Kidney capillary endothelial cell (primary cell): ENCODE data around the gene TOM1L1.

Source experiments
- DNase-seq: peaks from one replicate; pipeline ENCODE4 v3.0.0-alpha.2; 2018; ENCODE audit warnings: low spot score

Gene TOM1L1

GRCh38 chr17:54992797-54993639, 92.4 kb downstream of the TOM1L1 start:
- DNase-seq: peak; percentile 38

- DNase-seq: no peak
These were observed 95.8 kb downstream of the TOM1L1 start for GRCh38 chr17:54996441-54996840.

- DNase-seq: no peak
These were observed 101.8 kb downstream of the TOM1L1 start for GRCh38 chr17:55002458-55002857.

GRCh38 chr17:55004484-55004883, 103.8 kb downstream of the TOM1L1 start:
- DNase-seq: no peak

GRCh38 chr17:55005520-55005919, 104.9 kb downstream of the TOM1L1 start:
- peak; percentile 6 for DNase-seq
